Glomerular visceral epithelial cell (primary cell): ENCODE data around the gene RPS15A.
"Not testable (repeated sequence)": the region's sequence is repeated elsewhere in the genome, so short reads cannot be mapped to it uniquely, and the experiment has no call there.

Experiments used
- DNase-seq: peaks from one replicate; pipeline ENCODE4 v3.0.0-alpha.2; 2016; ENCODE audit errors: extremely low spot score

The RPS15A gene

GRCh38 chr16:18796377-18796776 is 6.2 kb upstream of the RPS15A start:
- DNase-seq = no peak

GRCh38 chr16:18792836-18793433 is 2.8 kb upstream of the RPS15A start:
- DNase-seq = no peak

GRCh38 chr16:18789515-18789849 is 652 bp downstream of the RPS15A start:
- DNase-seq = no peak

- no peak for DNase-seq
Measured at GRCh38 chr16:18788828-18789514, 1.2 kb downstream of the RPS15A start.

GRCh38 chr16:18784917-18785623 is 5.1 kb downstream of the RPS15A start:
- no peak for DNase-seq

- no peak for DNase-seq
Measured at GRCh38 chr16:18783430-18784341, 6.4 kb downstream of the RPS15A start.

GRCh38 chr16:18782697-18783429 is 7.3 kb downstream of the RPS15A start:
- DNase-seq = no peak

GRCh38 chr16:18781232-18781631 is 8.9 kb downstream of the RPS15A start:
- not testable (repeated sequence) for DNase-seq

GRCh38 chr16:18780460-18781026 is 9.6 kb downstream of the RPS15A start:
- not testable (repeated sequence) for DNase-seq

GRCh38 chr16:18777664-18778063 is 12.5 kb downstream of the RPS15A start:
- DNase-seq = not testable (repeated sequence)

GRCh38 chr16:18776334-18776733 is 13.8 kb downstream of the RPS15A start:
- DNase-seq = not testable (repeated sequence)

GRCh38 chr16:18774651-18775050 is 15.5 kb downstream of the RPS15A start:
- not testable (repeated sequence) for DNase-seq

- DNase-seq = not testable (repeated sequence)
Measured at GRCh38 chr16:18772171-18772570, 18.0 kb downstream of the RPS15A start.

GRCh38 chr16:18770336-18770962 is 19.7 kb downstream of the RPS15A start:
- DNase-seq = not testable (repeated sequence)

- not testable (repeated sequence) for DNase-seq
Measured at GRCh38 chr16:18767217-18767616, 22.9 kb downstream of the RPS15A start.

GRCh38 chr16:18762713-18763112 is 27.4 kb downstream of the RPS15A start:
- not testable (repeated sequence) for DNase-seq

GRCh38 chr16:18759598-18760520 is 30.3 kb downstream of the RPS15A start:
- DNase-seq = not testable (repeated sequence)

GRCh38 chr16:18757960-18758660 is 32.0 kb downstream of the RPS15A start:
- DNase-seq = not testable (repeated sequence)

GRCh38 chr16:18756639-18757038 is 33.5 kb downstream of the RPS15A start:
- DNase-seq = not testable (repeated sequence)
